ENCODE measurements around the gene CTNNBL1. TPM values are rescaled to one million over a fixed set of nuclear protein-coding genes. Genes with fewer than 3 reads are reported as not detected.

The CTNNBL1 gene
- total RNA-seq, 1 donor from 2014 or later: 33.3 TPM

- no peak overlapping the region for H3K4me3 ChIP-seq
- intact Hi-C loops (cut with DNase I): no loop called here
Observed at GRCh38 chr20:37895166-37895565, 201.3 kb downstream of the CTNNBL1 start.

GRCh38 chr20:37896932-37897548 is 203.2 kb downstream of the CTNNBL1 start:
- H3K27ac ChIP-seq: no peak overlapping the region
- H3K36me3 ChIP-seq: no peaks in the 10 kb centered on the region
- no peak for TF ChIP-seq CTCF (IDR thresholded peaks at IDR 0.05)
- intact Hi-C loops (cut with DNase I): no loop called here
- no peaks in the 10 kb centered on the region for H3K4me1 ChIP-seq
- no peaks in the 10 kb centered on the region for H3K9me3 ChIP-seq
- DNase-seq (ENCODE audit: low spot score in 2 of 2): no peak
- H3K4me3 ChIP-seq: no peak overlapping the region
- H3K27me3 ChIP-seq: peaks cover 3% of the 10 kb centered on the region

More at GRCh38 chr20:37895166-37895565, 201.3 kb downstream of the CTNNBL1 start:
- no peaks in the 10 kb centered on the region for H3K9me3 ChIP-seq
- H3K36me3 ChIP-seq: no peaks in the 10 kb centered on the region
- no peaks in the 10 kb centered on the region for H3K27me3 ChIP-seq
- no peak for TF ChIP-seq CTCF (IDR thresholded peaks at IDR 0.05)
- no peaks in the 10 kb centered on the region for H3K4me1 ChIP-seq
- DNase-seq (ENCODE audit: low spot score in 2 of 2): no peak
- H3K27ac ChIP-seq: no peak overlapping the region

DNA sequence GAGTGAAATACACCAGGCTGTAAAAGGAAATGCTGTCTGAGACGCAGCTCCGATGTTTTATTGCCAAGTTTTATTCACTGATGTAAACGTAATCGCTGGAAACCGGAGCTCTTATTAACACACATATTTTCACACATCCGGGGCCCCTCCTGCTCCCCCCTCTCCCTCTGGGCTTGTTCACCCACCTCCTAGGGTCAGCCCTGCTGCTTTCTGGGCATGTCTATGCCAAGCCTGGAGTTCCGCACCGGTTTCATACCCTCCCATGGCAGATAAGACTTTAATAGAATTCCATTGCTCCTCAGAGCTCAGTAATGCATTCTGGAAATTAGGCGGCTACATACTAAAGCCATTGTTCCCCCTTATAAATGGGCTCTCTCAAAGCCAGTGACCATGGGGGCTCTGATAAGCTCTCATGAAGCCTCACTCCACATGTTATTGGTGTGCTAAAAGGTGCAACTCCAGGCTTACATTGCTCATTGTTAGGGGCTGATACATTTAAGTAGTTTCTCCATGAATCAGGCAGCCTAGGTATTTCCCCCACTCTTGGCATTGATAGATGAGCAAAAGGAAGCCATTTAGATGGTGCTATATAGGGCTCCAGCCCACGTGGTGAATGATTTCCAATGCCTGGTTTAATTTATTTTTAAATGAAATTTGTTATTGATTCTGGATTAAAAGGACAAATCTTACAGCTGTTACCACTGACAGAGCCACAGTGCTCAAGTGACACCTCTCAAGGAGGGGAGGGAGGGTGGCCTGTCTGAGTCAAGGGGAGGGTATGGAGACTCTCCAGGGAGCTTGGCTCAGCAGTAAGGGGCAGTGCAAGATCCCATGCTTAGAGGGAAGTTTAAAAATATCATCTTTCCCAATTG is 204.6 kb downstream of the CTNNBL1 start:
- peaks cover 0 to 5% of the 10 kb centered on the region in 2 donors for H3K4me1 ChIP-seq
- no peaks in the 10 kb centered on the region for H3K9me3 ChIP-seq
- H3K36me3 ChIP-seq: no peaks in the 10 kb centered on the region
- no peak overlapping the region for H3K27ac ChIP-seq
- peaks cover 16% of the 10 kb centered on the region for H3K27me3 ChIP-seq
- no peak for DNase-seq (ENCODE audit: low spot score in 2 of 2)
- H3K4me3 ChIP-seq: no peak overlapping the region
- intact Hi-C loops (cut with DNase I): no loop called here
- TF ChIP-seq CTCF (IDR thresholded peaks at IDR 0.05): no peak

GRCh38 chr20:37899105-37900045 is 205.5 kb downstream of the CTNNBL1 start:
- Histone ChIP-seq H3K36me3 (no peaks in the 10 kb centered on the region), H3K4me1 (peaks cover 0 to 5% of the 10 kb centered on the region in 2 donors), H3K27ac (no peak overlapping the region), H3K4me3 (no peak overlapping the region), H3K27me3 (peaks cover 24% of the 10 kb centered on the region), H3K9me3 (no peaks in the 10 kb centered on the region)
- no peak for TF ChIP-seq CTCF (IDR thresholded peaks at IDR 0.05)
- intact Hi-C loops (cut with DNase I): no loop called here
- DNase-seq (ENCODE audit: low spot score in 2 of 2): no peak

DNA sequence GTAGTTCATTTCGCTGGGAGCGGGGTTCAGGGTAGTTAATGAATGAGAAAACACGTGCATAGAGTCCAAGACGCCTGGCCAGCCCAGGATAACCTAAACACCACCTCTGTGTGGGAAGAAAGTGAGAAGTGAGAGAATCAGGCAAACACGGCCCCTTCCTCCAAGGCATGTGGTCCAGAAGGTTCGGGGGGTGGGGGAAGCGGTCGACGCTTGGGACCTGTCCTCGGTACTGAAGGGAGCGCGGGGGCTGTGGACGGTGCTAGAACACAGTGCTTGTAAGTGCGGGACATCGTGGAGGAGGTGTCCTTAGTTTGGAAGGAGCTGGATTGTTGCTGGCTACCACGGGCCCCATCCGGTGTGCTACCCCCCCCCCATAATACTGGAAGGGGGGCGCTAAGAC is 207.4 kb downstream of the CTNNBL1 start:
- TF ChIP-seq CTCF (IDR thresholded peaks at IDR 0.05): no peak
- peaks cover 0 to 5% of the 10 kb centered on the region in 2 donors for H3K4me1 ChIP-seq
- no peak overlapping the region for H3K27ac ChIP-seq
- H3K4me3 ChIP-seq: no peak overlapping the region
- intact Hi-C loops (cut with DNase I): no loop called here
- no peaks in the 10 kb centered on the region for H3K9me3 ChIP-seq
- DNase-seq (ENCODE audit: low spot score in 2 of 2): no peak
- peaks cover 24% of the 10 kb centered on the region for H3K27me3 ChIP-seq
- H3K36me3 ChIP-seq: no peaks in the 10 kb centered on the region
